Parathyroid adenoma (tissue), 2 donors: ENCODE measurements around the gene LIN52.

Experiments
- H2AFZ ChIP-seq: fragments of 300-600 bp; sonication (generic); one replicate; pipeline ENCODE4 v1.7.0; 2017; ENCODE audit warnings: antibody characterized with exemption, mild to moderate bottlenecking
- H3K27ac ChIP-seq: fragments of 300-600 bp; sonication (generic); one replicate; pipeline ENCODE4 v1.7.0; 2017
- H3K27me3 ChIP-seq: fragments of 300-600 bp; sonication (generic); one replicate; pipeline ENCODE4 v1.7.0; 2017; ENCODE audit warnings: low read length; ENCODE audit not compliant: control insufficient read depth, insufficient read depth
- H3K36me3 ChIP-seq: fragments of 300-600 bp; sonication (generic); one replicate; pipeline ENCODE4 v1.7.0; 2017; ENCODE audit warnings: low read length; ENCODE audit not compliant: control insufficient read depth, insufficient read depth
- H3K4me1 ChIP-seq: fragments of 300-600 bp; sonication (generic); one replicate; pipeline ENCODE4 v1.7.0; 2017; ENCODE audit warnings: control low read depth
- H3K4me2 ChIP-seq: fragments of 300-600 bp; sonication (generic); one replicate; pipeline ENCODE4 v1.7.0; 2017; ENCODE audit warnings: low read length
- H3K4me3 ChIP-seq: fragments of 300-600 bp; sonication (generic); one replicate; pipeline ENCODE4 v1.7.0; 2017; ENCODE audit warnings: low read depth, low read length
- H3K79me2 ChIP-seq: fragments of 300-600 bp; sonication (generic); one replicate; pipeline ENCODE4 v1.7.0; 2017; ENCODE audit warnings: control low read depth
- H3K9ac ChIP-seq: fragments of 300-600 bp; sonication (generic); one replicate; pipeline ENCODE4 v1.7.0; 2017; ENCODE audit warnings: mild to moderate bottlenecking
- H3K9me3 ChIP-seq: fragments of 300-600 bp; sonication (generic); one replicate; pipeline ENCODE4 v1.7.0; 2017; ENCODE audit warnings: low read length; ENCODE audit not compliant: control insufficient read depth
- TF ChIP-seq, protein P1 (sequence below): fragments of 300-600 bp; sonication (generic); IDR thresholded peaks from one replicate; pipeline ENCODE4 v1.7.0; 2017; ENCODE audit warnings: antibody characterized with exemption, mild to moderate bottlenecking
- donor health status: primary hyperparathyroidism.

Gene LIN52

DNA sequence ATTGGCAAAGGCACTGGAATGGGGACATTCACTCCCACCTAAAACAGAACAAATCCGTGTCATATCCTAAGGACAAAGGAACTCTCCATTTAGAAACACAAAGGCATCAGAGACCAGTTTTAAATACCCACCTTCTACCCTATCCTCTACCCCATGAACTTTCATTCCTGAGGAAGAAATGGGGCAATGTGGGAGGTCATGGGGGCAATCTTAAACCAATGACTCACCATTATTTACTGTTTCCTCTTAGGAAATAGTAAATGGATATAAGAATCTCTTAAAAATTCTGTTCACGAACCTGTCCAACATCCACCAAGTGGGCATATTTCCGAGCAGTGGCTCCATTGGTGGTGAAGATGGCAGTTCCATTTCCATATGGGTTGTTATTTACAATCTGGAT is 19.9 kb upstream of the LIN52 start:
- Histone ChIP-seq H3K9me3 (no peaks in the 10 kb centered on the region), H3K79me2 (no peaks in the 10 kb centered on the region), H3K36me3 (no peaks in the 10 kb centered on the region), H3K4me3 (no peak overlapping the region), H3K27me3 (no peaks in the 10 kb centered on the region), H2AFZ (no peak overlapping the region), H3K9ac (no peak overlapping the region), H3K4me1 (no peaks in the 10 kb centered on the region), H3K27ac (no peak overlapping the region), H3K4me2 (no peak overlapping the region)
- TF ChIP-seq, protein P1, sequence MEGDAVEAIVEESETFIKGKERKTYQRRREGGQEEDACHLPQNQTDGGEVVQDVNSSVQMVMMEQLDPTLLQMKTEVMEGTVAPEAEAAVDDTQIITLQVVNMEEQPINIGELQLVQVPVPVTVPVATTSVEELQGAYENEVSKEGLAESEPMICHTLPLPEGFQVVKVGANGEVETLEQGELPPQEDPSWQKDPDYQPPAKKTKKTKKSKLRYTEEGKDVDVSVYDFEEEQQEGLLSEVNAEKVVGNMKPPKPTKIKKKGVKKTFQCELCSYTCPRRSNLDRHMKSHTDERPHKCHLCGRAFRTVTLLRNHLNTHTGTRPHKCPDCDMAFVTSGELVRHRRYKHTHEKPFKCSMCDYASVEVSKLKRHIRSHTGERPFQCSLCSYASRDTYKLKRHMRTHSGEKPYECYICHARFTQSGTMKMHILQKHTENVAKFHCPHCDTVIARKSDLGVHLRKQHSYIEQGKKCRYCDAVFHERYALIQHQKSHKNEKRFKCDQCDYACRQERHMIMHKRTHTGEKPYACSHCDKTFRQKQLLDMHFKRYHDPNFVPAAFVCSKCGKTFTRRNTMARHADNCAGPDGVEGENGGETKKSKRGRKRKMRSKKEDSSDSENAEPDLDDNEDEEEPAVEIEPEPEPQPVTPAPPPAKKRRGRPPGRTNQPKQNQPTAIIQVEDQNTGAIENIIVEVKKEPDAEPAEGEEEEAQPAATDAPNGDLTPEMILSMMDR: no peak

DNA sequence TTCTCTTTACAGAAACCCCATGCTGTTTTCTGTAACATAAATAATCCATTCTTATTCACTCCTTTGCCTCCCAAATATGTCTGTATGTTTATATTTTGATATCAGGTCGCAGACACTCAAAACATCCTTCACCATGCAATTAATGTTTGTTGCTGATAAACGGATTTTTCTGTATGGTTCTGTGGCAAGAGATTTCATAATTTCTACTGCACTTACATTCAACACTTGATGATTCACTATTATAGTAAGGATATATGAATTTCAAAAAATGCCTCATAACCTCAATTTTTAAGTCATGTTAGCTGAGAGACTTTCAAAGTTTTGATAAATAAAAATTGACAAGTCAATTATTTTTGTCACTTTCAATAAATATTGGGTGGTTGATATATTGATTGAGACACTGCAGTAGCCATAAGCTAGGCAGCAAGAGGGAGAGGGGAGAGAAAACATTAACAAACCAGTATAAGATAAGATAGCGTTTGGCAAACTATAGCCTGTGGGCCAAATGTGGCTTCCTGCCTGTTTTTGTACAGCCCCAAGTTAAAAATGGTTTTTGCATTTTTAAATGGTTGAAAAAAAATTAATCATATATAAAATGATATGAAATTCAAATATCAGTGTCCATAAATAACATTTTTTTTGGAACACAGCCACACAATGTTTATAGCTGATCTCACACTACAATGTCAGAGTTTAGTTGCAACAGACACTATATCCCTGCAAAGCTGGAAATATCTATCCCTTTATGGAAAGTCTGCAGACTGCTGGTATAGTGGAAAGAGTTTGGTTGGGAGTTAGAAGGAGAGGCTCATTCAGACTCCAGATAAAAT is 18.8 kb upstream of the LIN52 start:
- TF ChIP-seq, protein P1: no peak
- Histone ChIP-seq H3K4me1 (no peaks in the 10 kb centered on the region), H2AFZ (no peak overlapping the region), H3K9me3 (no peaks in the 10 kb centered on the region), H3K27ac (no peak overlapping the region), H3K4me2 (no peak overlapping the region), H3K4me3 (no peak overlapping the region), H3K79me2 (no peaks in the 10 kb centered on the region), H3K9ac (no peak overlapping the region), H3K36me3 (no peaks in the 10 kb centered on the region), H3K27me3 (no peaks in the 10 kb centered on the region)

- Histone ChIP-seq H3K27me3 (no peaks in the 10 kb centered on the region), H3K4me3 (no peak overlapping the region), H3K36me3 (no peaks in the 10 kb centered on the region), H2AFZ (no peak overlapping the region), H3K9ac (no peak overlapping the region), H3K27ac (no peak overlapping the region), H3K4me2 (no peak overlapping the region), H3K4me1 (no peaks in the 10 kb centered on the region), H3K79me2 (no peaks in the 10 kb centered on the region), H3K9me3 (no peaks in the 10 kb centered on the region)
- TF ChIP-seq, protein P1: no peak
Measured at GRCh38 chr14:74077401-74077800, 7.4 kb upstream of the LIN52 start.

- Histone ChIP-seq H3K4me1 (peaks cover 2% of the 10 kb centered on the region), H2AFZ (no peak overlapping the region), H3K9ac (no peak overlapping the region), H3K27me3 (no peaks in the 10 kb centered on the region), H3K4me3 (no peak overlapping the region), H3K4me2 (no peak overlapping the region), H3K9me3 (no peaks in the 10 kb centered on the region), H3K79me2 (peaks cover 3% of the 10 kb centered on the region), H3K27ac (no peak overlapping the region), H3K36me3 (no peaks in the 10 kb centered on the region)
- TF ChIP-seq, protein P1: no peak
Measured at GRCh38 chr14:74080820-74081460, 3.8 kb upstream of the LIN52 start.
